SH-SY5Y (cell line): Measurements from ENCODE around the gene CLIP3.

ENCODE experiments used
- GATA2 ChIP-seq: IDR thresholded peaks from 2 replicates; pipeline ENCODE4 v1.6.1; 2011; ENCODE audit warnings: mild to moderate bottlenecking, low read depth, low read length
- GATA3 ChIP-seq: IDR thresholded peaks from 2 replicates; pipeline ENCODE4 v1.6.1; 2011; ENCODE audit warnings: low read depth, mild to moderate bottlenecking, low read length, moderate library complexity

- no peak for TF ChIP-seq GATA3
- TF ChIP-seq GATA2 = no peak
Observed at GRCh38 chr19:36023432-36023831, 9.2 kb downstream of the CLIP3 start.
